ENCODE data around the gene MMP15.

GRCh38 chr16:57994361-57994760, 31.2 kb upstream of the MMP15 start:
- TF ChIP-seq POLR2A (IDR thresholded peaks at IDR 0.05) (no peak), CTCF (IDR thresholded peaks at IDR 0.05) (no peak), POLR2AphosphoS5 (IDR thresholded peaks at IDR 0.05; ENCODE audit: insufficient read depth in 1 of 2, low read depth in 1 of 2) (no peak)
